B cell (primary cell): ENCODE data around the gene SDHAF2. TPM values are rescaled to one million over a fixed set of nuclear protein-coding genes. Genes with fewer than 3 reads are reported as not detected.

Source experiments
- ATAC-seq: fragments of 200-7000 bp; cut with Tn5 transposase; one replicate; pipeline ENCODE4 v1.10.0; 2021; ENCODE audit warnings: low read depth, mild to moderate bottlenecking, moderate number of reproducible peaks, moderate library complexity
- CTCF ChIA-PET: fragments of 350-600 bp; sonication (Branson Sonifier 250); formaldehyde crosslinking; loops from one replicate; lab custom pipeline; 2021; ENCODE audit warnings: antibody characterized with exemption, inconsistent platforms; lab: Charles Lee
- POLR2A ChIA-PET: fragments of 350-600 bp; sonication (Branson Sonifier 250); formaldehyde crosslinking; loops from one replicate; lab custom pipeline; 2021; ENCODE audit warnings: antibody characterized with exemption; lab: Charles Lee
- DNase-seq: peaks from one replicate; pipeline ENCODE4 v3.0.0; 2013
- H2AFZ ChIP-seq: 2 replicates; pipeline ENCODE4 v1.6.1; 2012; ENCODE audit warnings: mild to moderate bottlenecking, low read depth, low read length; ENCODE audit not compliant: insufficient read depth, poor library complexity, severe bottlenecking
- H3K27ac ChIP-seq, 2 donors: 1 replicate in 1 of 2; 2 replicates in 1 of 2; pipeline ENCODE4 v1.5.1; 2012 to 2013; ENCODE audit warnings: low read length in 2 of 2, mild to moderate bottlenecking in 2 of 2, moderate library complexity in 1 of 2
- H3K27me3 ChIP-seq, 4 experiments: fragments of 200-600 bp in 1 of 4; sonication (generic) in 1 of 4; replicated peaks in 1 of 4; 1 replicate in 2 of 4; 2 replicates in 2 of 4; pipeline versions ENCODE4 v1.6.1 to v1.7.0; 2013 to 2016; ENCODE audit warnings: low read length in 3 of 4, mild to moderate bottlenecking in 2 of 4, mixed read lengths in 1 of 4, moderate library complexity in 1 of 4; ENCODE audit not compliant: insufficient read depth in 4 of 4, control insufficient read depth in 3 of 4; ENCODE audit errors: control extremely low read depth in 1 of 4
- H3K36me3 ChIP-seq, 2 experiments: replicated peaks in 1 of 2; 1 replicate in 1 of 2; 2 replicates in 1 of 2; pipeline versions ENCODE4 v1.6.1 to v1.7.1; 2013; ENCODE audit warnings: low read length in 1 of 2; ENCODE audit not compliant: insufficient read depth in 2 of 2, control insufficient read depth in 1 of 2; ENCODE audit errors: control extremely low read depth in 1 of 2, extremely low read depth in 1 of 2
- H3K4me1 ChIP-seq, 2 donors: fragments of 200-600 bp in 1 of 2; sonication (generic) in 1 of 2; 1 replicate in 1 of 2; 2 replicates in 1 of 2; pipeline versions ENCODE4 v1.5.1 to v1.6.1; 2013 to 2017; ENCODE audit warnings: low read length in 2 of 2; ENCODE audit not compliant: control insufficient read depth in 2 of 2, insufficient read depth in 2 of 2
- H3K4me2 ChIP-seq: replicated peaks from 2 replicates; pipeline ENCODE3; 2012; ENCODE audit warnings: mild to moderate bottlenecking, low read depth, low read length; ENCODE audit not compliant: poor library complexity, severe bottlenecking
- H3K4me3 ChIP-seq, 5 experiments: fragments of 200-600 bp in 1 of 5; sonication (generic) in 1 of 5; 1 replicate in 3 of 5; 2 replicates in 2 of 5; pipeline versions ENCODE4 v1.5.1 to v1.7.0; 2011 to 2016; ENCODE audit warnings: low read length in 4 of 5, mild to moderate bottlenecking in 4 of 5, low read depth in 2 of 5, control low read depth in 1 of 5, moderate library complexity in 1 of 5; ENCODE audit not compliant: insufficient read depth in 1 of 5; ENCODE audit errors: control extremely low read depth in 1 of 5, extremely low read depth in 1 of 5
- H3K79me2 ChIP-seq: fragments of 200-600 bp; sonication (generic); one replicate; pipeline ENCODE4 v1.6.0; 2016; ENCODE audit warnings: low read length; ENCODE audit not compliant: control insufficient read depth, insufficient read depth
- H3K9ac ChIP-seq: fragments of 200-600 bp; sonication (generic); 2 replicates; pipeline ENCODE4 v1.6.1; 2017; ENCODE audit warnings: mild to moderate bottlenecking, low read length, moderate library complexity
- H3K9me3 ChIP-seq, 3 donors: one replicate each; pipeline versions ENCODE4 v1.6.1 to v1.7.1; 2013; ENCODE audit warnings: low read length in 2 of 3; ENCODE audit not compliant: control insufficient read depth in 2 of 3, insufficient read depth in 1 of 3; ENCODE audit errors: control extremely low read depth in 1 of 3
- H4K20me1 ChIP-seq: 2 replicates; pipeline ENCODE4 v1.6.0; 2012; ENCODE audit warnings: mild to moderate bottlenecking, low read length; ENCODE audit not compliant: insufficient read depth, control insufficient read depth, poor library complexity, severe bottlenecking
- H3K27ac Mint-ChIP-seq: one replicate; pipeline ENCODE4 v1.8.0; 2021; ENCODE audit warnings: mixed read lengths
- H3K27me3 Mint-ChIP-seq: one replicate; pipeline ENCODE4 v1.8.0; 2021; ENCODE audit warnings: mixed read lengths
- H3K4me1 Mint-ChIP-seq: one replicate; pipeline ENCODE4 v1.8.0; 2021; ENCODE audit warnings: mixed read lengths
- H3K4me3 Mint-ChIP-seq: one replicate; pipeline ENCODE4 v1.8.0; 2021; ENCODE audit warnings: mixed read lengths
- H3K9me3 Mint-ChIP-seq: one replicate; pipeline ENCODE4 v1.8.0; 2022; ENCODE audit warnings: mixed read lengths; ENCODE audit not compliant: insufficient read depth
- EZH2 ChIP-seq: IDR thresholded peaks from 2 replicates; pipeline ENCODE4 v1.6.1; 2012; ENCODE audit warnings: borderline replicate concordance, low read depth, mild to moderate bottlenecking, moderate library complexity, low read length; ENCODE audit not compliant: insufficient read depth, poor library complexity, severe bottlenecking
- WGBS: methylation state at CpG from one replicate; pipeline ENCODE4 v1.1.5; 2013; ENCODE audit warnings: missing lambda C conversion rate; ENCODE audit not compliant: insufficient coverage; 5-methylcytosine and 5-hydroxymethylcytosine counted together
- intact Hi-C: fragments of 100-400 bp; cut with micrococcal nuclease; formaldehyde crosslinking; loops from one replicate; pipeline ENCODE4 v1.10.0; 2022
- polyA plus RNA-seq: library from polyadenylated mRNA; depleted of rRNA; stranded (reverse); fragments of >200 nt; gene quantifications from 2 replicates; pipeline ENCODE4 v1.2.3, GENCODE V29; 2012
- total RNA-seq, 2 donors: library from RNA; stranded (reverse); fragments of 120-200 nt in 1 of 2; gene quantifications; 1 replicate in 1 of 2; 2 replicates in 1 of 2; pipeline versions ENCODE4 v1.2.3 to v1.2.4, GENCODE V29; 2013 to 2022
- TF ChIP-seq, protein P1 (sequence below): fragments of 200-600 bp; IDR thresholded peaks from one replicate; pipeline ENCODE4 v1.8.0; 2022; ENCODE audit warnings: antibody characterized with exemption, mild to moderate bottlenecking

Gene SDHAF2
- total and polyA plus RNA-seq, 2 donors (not counting 1 experiment from before 2014, with no cell fraction given): 48.9 to 60.8 TPM

DNA sequence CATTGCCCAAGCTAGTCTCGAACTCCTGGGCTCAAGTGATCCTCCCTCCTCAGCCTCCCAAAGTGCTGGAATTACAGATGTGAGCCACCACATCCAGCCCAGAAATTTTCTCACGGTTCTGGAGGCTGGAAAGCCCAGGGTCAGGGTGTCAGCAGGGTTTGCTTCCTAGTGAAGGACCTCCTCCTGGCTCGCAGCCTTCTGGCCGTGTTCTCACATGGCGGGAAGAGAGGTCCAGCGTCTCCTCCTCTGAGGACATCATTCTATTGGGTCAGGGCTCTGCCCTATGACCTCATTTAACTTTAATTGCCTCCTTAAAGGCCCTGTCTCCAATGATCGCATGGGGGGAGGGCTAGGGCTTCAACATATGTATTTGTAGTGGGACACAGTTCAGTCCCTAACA is 38.1 kb downstream of the SDHAF2 start:
- Histone ChIP-seq H3K4me2 (no peak overlapping the region), H3K79me2 (no peaks in the 10 kb centered on the region), H3K9me3 (peaks cover 0 to 14% (median 3%) of the 10 kb centered on the region in 3 donors), H2AFZ (no peak overlapping the region), H3K27ac (no peak overlapping the region), H3K36me3 (peaks cover 0 to 23% of the 10 kb centered on the region in 2 experiments), H3K4me1 (no peaks in the 10 kb centered on the region), H3K9ac (no peak overlapping the region), H3K27me3 (no peaks in the 10 kb centered on the region), H3K4me3 (no peak overlapping the region), H4K20me1 (no peaks in the 10 kb centered on the region)
- intact Hi-C loops: no loop called here
- TF ChIP-seq EZH2: no peak
- TF ChIP-seq, protein P1, sequence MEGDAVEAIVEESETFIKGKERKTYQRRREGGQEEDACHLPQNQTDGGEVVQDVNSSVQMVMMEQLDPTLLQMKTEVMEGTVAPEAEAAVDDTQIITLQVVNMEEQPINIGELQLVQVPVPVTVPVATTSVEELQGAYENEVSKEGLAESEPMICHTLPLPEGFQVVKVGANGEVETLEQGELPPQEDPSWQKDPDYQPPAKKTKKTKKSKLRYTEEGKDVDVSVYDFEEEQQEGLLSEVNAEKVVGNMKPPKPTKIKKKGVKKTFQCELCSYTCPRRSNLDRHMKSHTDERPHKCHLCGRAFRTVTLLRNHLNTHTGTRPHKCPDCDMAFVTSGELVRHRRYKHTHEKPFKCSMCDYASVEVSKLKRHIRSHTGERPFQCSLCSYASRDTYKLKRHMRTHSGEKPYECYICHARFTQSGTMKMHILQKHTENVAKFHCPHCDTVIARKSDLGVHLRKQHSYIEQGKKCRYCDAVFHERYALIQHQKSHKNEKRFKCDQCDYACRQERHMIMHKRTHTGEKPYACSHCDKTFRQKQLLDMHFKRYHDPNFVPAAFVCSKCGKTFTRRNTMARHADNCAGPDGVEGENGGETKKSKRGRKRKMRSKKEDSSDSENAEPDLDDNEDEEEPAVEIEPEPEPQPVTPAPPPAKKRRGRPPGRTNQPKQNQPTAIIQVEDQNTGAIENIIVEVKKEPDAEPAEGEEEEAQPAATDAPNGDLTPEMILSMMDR: no peak
- Mint-ChIP-seq H3K27ac (no peak overlapping the region), H3K27me3 (no peaks in the 10 kb centered on the region), H3K4me3 (no peak overlapping the region), H3K9me3 (peaks cover 2% of the 10 kb centered on the region), H3K4me1 (no peaks in the 10 kb centered on the region)
- no peak for DNase-seq
- no peak for ATAC-seq
- WGBS: 97% methylated on average over 6 of the region's 7 CpGs
- ChIA-PET CTCF (interaction anchor here (1.2 to 2.1 kb wide), 2 partner anchors 10 to 22 kb away, joined by 3 to 11 read pairs; no protein-coding TSS in a partner anchor), POLR2A (no interaction called here)

DNA sequence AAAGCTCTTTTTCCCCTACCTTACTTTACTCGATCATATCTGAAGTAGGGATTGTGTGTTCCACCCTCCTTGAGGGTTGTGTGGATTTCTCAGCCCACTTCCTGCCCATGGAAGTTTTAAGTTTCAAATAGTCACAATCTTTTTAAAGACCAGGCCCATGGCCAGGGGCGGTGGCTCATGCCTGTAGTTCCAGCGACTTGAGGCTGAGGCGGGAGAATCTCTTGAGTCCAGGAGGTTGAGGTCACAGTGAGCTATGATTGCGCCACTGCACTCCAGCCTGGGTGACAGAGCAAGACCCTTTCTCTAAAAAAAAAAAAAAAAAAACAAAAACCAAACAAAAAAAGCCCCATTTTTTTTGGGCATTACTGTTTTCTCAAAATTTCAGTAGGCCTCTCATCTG is 42.4 kb downstream of the SDHAF2 start:
- Mint-ChIP-seq H3K9me3 (no peaks in the 10 kb centered on the region), H3K27me3 (no peaks in the 10 kb centered on the region), H3K4me3 (no peak overlapping the region), H3K4me1 (no peaks in the 10 kb centered on the region), H3K27ac (no peak overlapping the region)
- Histone ChIP-seq H3K4me2 (no peak overlapping the region), H3K9me3 (peaks cover 0 to 7% (median 0%) of the 10 kb centered on the region in 3 donors), H3K9ac (no peak overlapping the region), H3K4me3 (no peak overlapping the region), H3K36me3 (peaks cover 0 to 16% of the 10 kb centered on the region in 2 experiments), H3K27ac (no peak overlapping the region), H3K4me1 (no peaks in the 10 kb centered on the region), H3K79me2 (no peaks in the 10 kb centered on the region), H3K27me3 (no peaks in the 10 kb centered on the region), H4K20me1 (no peaks in the 10 kb centered on the region), H2AFZ (no peak overlapping the region)
- 97% methylated on average over 3 of the region's 5 CpGs for WGBS
- ChIA-PET POLR2A (no interaction called here), CTCF (interaction anchor here (1.7 kb wide), 1 partner anchor 44 kb away, joined by 5 read pairs; no protein-coding TSS in a partner anchor)
- DNase-seq: no peak
- no peak for TF ChIP-seq EZH2
- no peak for ATAC-seq
- intact Hi-C loops: no loop called here
